Measurements from ENCODE around the gene NKIRAS1. TPM values are rescaled to one million over a fixed set of nuclear protein-coding genes. Genes with fewer than 3 reads are reported as not detected.

The NKIRAS1 gene
- total RNA-seq, 4 donors from 2014 or later, result 3.6 to 25.0 (median 17.3) TPM

DNA sequence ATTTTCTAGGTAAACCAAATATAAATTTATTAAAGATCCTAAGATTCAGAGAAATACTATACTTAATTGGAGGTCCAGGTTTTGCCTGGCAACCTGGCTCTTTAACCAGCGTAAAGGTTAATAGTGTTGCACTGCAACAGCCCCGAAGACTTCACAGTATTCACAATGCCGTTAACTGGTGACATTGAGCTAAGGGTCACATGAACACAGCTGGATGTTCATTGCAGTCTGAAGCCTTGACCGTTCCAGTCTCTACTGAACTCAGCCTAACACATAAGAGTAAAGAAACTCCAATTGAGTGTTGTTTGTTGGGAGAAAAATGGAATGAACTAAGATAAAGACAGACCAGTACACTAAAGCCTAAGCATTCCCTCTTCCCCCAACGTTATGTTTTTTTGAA lies 26.8 kb downstream of the NKIRAS1 start:
- TF ChIP-seq POLR2A (IDR thresholded peaks at IDR 0.05), result no peak
- TF ChIP-seq, protein P1, sequence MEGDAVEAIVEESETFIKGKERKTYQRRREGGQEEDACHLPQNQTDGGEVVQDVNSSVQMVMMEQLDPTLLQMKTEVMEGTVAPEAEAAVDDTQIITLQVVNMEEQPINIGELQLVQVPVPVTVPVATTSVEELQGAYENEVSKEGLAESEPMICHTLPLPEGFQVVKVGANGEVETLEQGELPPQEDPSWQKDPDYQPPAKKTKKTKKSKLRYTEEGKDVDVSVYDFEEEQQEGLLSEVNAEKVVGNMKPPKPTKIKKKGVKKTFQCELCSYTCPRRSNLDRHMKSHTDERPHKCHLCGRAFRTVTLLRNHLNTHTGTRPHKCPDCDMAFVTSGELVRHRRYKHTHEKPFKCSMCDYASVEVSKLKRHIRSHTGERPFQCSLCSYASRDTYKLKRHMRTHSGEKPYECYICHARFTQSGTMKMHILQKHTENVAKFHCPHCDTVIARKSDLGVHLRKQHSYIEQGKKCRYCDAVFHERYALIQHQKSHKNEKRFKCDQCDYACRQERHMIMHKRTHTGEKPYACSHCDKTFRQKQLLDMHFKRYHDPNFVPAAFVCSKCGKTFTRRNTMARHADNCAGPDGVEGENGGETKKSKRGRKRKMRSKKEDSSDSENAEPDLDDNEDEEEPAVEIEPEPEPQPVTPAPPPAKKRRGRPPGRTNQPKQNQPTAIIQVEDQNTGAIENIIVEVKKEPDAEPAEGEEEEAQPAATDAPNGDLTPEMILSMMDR (IDR thresholded peaks at IDR 0.05), result no peak
- Histone ChIP-seq H3K4me3 (no peak overlapping the region), H3K27me3 (no peaks in the 10 kb centered on the region), H3K4me1 (no peaks in the 10 kb centered on the region), H3K27ac (no peak overlapping the region), H3K9me3 (no peaks in the 10 kb centered on the region), H3K36me3 (no peaks in the 10 kb centered on the region)
- intact Hi-C loops (cut with DNase I; ENCODE audit: low total_unique reads), result no loop called here
- DNase-seq, result no peak

DNA sequence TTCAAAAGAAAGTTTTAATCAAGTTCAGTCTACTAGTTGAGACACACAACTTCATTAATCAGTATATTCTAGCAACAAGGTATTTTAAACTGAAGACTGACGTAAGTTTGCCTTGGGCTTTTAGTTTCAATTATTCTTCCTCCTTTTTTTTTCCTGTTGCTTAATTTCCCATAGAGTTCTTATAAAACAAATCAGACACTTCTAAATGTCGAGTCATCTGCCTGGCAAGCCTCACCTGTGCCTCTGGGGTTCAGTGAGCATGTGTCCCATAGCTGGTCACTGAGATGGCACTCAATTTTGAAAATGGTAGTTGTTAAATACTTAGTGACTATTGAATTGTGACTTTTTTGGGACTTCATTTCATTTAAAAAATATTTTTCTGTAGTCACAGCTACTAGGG lies 27.4 kb downstream of the NKIRAS1 start:
- H3K36me3 ChIP-seq, result no peaks in the 10 kb centered on the region
- intact Hi-C loops (cut with DNase I; ENCODE audit: low total_unique reads), result no loop called here
- H3K4me1 ChIP-seq, result no peaks in the 10 kb centered on the region
- H3K27me3 ChIP-seq, result no peaks in the 10 kb centered on the region
- TF ChIP-seq, protein P1 (IDR thresholded peaks at IDR 0.05), result no peak
- no peak for TF ChIP-seq POLR2A (IDR thresholded peaks at IDR 0.05)
- H3K27ac ChIP-seq, result no peak overlapping the region
- DNase-seq, result no peak
- no peak overlapping the region for H3K4me3 ChIP-seq
- H3K9me3 ChIP-seq, result no peaks in the 10 kb centered on the region

DNA sequence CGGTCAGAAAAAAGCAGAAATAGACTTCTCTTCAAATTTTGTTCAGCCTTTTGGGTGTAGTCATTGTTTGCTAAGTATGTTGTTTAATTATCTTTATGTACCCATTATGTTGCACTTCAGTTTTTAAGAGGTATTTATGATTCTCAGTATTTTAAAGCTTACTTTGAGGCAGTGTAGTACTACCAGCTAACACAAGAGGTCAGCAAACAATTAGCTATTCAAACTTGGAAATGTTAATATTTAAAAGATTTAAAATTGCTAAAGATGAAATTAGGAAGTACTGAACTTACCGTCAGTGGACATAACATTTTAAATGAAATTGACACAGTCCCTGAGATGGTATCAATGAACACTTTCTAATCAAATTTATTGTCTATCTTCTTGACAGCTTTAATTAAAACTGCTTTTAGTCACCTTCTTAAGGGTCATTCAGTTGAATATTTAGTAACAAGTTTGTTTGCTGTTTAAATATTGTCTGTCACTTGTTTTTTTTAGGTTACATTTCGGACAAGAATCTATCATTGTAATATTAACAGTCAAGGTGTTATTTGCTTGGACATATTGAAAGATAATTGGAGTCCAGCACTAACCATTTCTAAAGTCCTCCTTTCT lies 28.1 kb downstream of the NKIRAS1 start:
- intact Hi-C loops (cut with DNase I; ENCODE audit: low total_unique reads), result no loop called here
- Histone ChIP-seq H3K27ac (no peak overlapping the region), H3K4me3 (no peak overlapping the region), H3K27me3 (no peaks in the 10 kb centered on the region), H3K36me3 (no peaks in the 10 kb centered on the region), H3K4me1 (no peaks in the 10 kb centered on the region), H3K9me3 (no peaks in the 10 kb centered on the region)
- no peak for DNase-seq
- no peak for TF ChIP-seq POLR2A (IDR thresholded peaks at IDR 0.05)
- TF ChIP-seq, protein P1 (IDR thresholded peaks at IDR 0.05), result peak; percentile 71 to 84 (median 78)

DNA sequence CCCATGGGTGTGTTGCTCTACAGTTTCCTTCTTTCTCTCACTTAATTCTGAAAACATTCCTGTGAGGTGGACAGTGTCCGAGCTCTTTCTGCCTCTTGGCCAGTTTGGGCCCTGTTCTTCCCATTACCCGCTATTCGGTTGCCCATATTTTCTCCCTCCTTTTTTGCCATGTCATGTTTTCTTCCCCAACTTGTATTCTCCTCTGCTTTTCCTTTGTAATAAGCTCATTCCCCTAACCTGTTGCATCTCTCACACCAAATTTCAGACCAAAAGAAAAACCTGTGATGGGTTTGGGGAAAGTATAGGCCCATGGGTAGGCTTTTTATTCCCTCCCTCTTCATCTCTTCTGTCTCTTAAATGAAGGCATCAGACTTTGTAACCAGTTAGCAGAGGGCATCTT lies 30.5 kb downstream of the NKIRAS1 start:
- TF ChIP-seq, protein P1 (IDR thresholded peaks at IDR 0.05), result no peak
- TF ChIP-seq POLR2A (IDR thresholded peaks at IDR 0.05), result no peak

DNA sequence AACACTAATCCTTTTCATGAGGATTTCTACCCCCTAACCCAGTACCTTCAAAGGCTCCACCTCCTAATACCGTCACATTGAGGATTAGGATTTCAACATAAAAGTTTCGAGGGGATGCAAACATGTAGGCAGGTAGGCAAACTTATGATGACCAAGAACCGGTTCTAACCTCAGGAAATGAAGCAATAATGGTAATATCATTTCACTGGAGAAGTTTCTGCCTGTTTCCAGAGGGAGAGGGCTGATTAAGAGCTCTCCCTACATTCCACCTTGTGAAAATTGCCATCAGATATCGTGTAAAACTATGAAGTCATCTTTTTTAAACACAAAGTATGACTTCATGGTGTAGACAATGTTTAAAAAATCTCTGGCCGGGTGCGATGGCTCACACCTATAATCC lies 31.6 kb downstream of the NKIRAS1 start:
- no peaks in the 10 kb centered on the region for H3K4me1 ChIP-seq
- TF ChIP-seq, protein P1 (IDR thresholded peaks at IDR 0.05), result no peak
- no peak for TF ChIP-seq POLR2A (IDR thresholded peaks at IDR 0.05)
- no peaks in the 10 kb centered on the region for H3K9me3 ChIP-seq
- no peak overlapping the region for H3K4me3 ChIP-seq
- H3K27ac ChIP-seq, result no peak overlapping the region
- no peak for DNase-seq
- no peaks in the 10 kb centered on the region for H3K27me3 ChIP-seq
- intact Hi-C loops (cut with DNase I; ENCODE audit: low total_unique reads), result no loop called here
- no peaks in the 10 kb centered on the region for H3K36me3 ChIP-seq

More for the DNA sequence above, 30.5 kb downstream of the NKIRAS1 start:
- Histone ChIP-seq H3K9me3 (no peaks in the 10 kb centered on the region), H3K36me3 (no peaks in the 10 kb centered on the region), H3K4me1 (no peaks in the 10 kb centered on the region), H3K27me3 (no peaks in the 10 kb centered on the region), H3K4me3 (no peak overlapping the region), H3K27ac (no peak overlapping the region)
- intact Hi-C loops (cut with DNase I; ENCODE audit: low total_unique reads), result no loop called here
- DNase-seq, result no peak

Data from uterus (tissue), 4 donors.